GM06990 (cell line): ENCODE results near the gene CROCC.
A peak's percentile ranks its signal among the peaks of the same experiment; 100 is the strongest.

Experiments
- DNase-seq: peaks from one replicate; pipeline ENCODE4 v3.0.0-alpha.2; 2011; ENCODE audit not compliant: insufficient read length; ENCODE audit errors: extremely low read depth
- H3K27me3 ChIP-seq: replicated peaks from 2 replicates; pipeline ENCODE4 v1.6.0; 2011; ENCODE audit warnings: low read length; ENCODE audit not compliant: control insufficient read depth, insufficient read depth
- H3K36me3 ChIP-seq: 2 replicates; pipeline ENCODE4 v1.5.1; 2011; ENCODE audit warnings: low read length; ENCODE audit not compliant: control insufficient read depth, insufficient read depth
- H3K4me3 ChIP-seq: replicated peaks from 2 replicates; pipeline ENCODE4 v1.5.1; 2011; ENCODE audit warnings: low read depth, mild to moderate bottlenecking, control low read depth, low read length
- TF ChIP-seq, protein P1 (sequence below): IDR thresholded peaks from 2 replicates; pipeline ENCODE4 v1.5.1; 2011; ENCODE audit warnings: low read length, control low read depth, mild to moderate bottlenecking, inconsistent platforms; ENCODE audit not compliant: insufficient read depth, poor library complexity, severe bottlenecking

Gene CROCC

DNA sequence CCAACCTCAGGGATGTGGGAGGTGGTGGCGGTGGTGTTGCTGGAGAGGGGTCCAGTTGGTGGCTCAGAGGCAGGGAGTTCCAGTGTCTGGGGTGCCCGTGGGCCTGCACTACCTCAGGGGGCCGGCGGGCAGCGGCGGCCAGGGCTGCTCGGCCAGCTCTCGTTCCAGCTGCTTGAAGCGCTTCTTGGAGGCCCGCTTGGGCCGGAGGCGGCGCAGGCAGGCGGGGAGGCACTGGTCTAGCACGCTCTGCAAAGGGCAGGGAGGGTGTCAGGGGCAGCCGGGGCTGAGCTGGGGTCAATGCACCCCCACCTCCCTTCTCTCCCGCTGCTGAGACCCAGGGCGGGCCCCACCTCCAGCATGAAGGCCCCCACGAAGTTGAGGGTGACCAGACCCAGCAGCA, 64.4 kb downstream of the CROCC start:
- H3K36me3 ChIP-seq, result peaks cover 5% of the 10 kb centered on the region
- H3K4me3 ChIP-seq, result no peak overlapping the region
- TF ChIP-seq, protein P1, sequence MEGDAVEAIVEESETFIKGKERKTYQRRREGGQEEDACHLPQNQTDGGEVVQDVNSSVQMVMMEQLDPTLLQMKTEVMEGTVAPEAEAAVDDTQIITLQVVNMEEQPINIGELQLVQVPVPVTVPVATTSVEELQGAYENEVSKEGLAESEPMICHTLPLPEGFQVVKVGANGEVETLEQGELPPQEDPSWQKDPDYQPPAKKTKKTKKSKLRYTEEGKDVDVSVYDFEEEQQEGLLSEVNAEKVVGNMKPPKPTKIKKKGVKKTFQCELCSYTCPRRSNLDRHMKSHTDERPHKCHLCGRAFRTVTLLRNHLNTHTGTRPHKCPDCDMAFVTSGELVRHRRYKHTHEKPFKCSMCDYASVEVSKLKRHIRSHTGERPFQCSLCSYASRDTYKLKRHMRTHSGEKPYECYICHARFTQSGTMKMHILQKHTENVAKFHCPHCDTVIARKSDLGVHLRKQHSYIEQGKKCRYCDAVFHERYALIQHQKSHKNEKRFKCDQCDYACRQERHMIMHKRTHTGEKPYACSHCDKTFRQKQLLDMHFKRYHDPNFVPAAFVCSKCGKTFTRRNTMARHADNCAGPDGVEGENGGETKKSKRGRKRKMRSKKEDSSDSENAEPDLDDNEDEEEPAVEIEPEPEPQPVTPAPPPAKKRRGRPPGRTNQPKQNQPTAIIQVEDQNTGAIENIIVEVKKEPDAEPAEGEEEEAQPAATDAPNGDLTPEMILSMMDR, result no peak
- H3K27me3 ChIP-seq, result no peaks in the 10 kb centered on the region; the same call in 1 of the 2 replicates
- DNase-seq, result no peak

DNA sequence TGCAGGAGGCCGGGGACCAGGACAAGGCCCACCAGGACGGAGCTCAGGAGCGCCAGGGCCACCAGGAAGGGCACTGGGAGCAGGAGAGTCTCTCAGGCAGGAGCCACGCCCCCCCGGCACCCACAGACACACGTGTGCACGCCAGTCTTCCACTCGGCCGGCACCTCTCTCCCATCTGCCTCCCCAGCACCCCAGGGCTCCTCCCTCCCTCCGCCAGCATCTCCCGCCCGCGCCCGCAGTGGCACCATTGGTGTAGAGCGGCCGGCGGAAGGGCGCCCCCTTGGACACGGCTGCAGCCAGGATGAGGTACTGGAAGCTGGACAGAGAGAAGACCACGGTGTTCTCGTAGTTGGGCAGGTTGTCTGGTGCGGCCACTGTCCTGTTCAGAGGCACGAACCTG, 64.8 kb downstream of the CROCC start:
- Histone ChIP-seq H3K4me3 (no peak overlapping the region), H3K36me3 (peaks cover 5% of the 10 kb centered on the region), H3K27me3 (no peaks in the 10 kb centered on the region)
- no peak for DNase-seq
- TF ChIP-seq, protein P1, result no peak

DNA sequence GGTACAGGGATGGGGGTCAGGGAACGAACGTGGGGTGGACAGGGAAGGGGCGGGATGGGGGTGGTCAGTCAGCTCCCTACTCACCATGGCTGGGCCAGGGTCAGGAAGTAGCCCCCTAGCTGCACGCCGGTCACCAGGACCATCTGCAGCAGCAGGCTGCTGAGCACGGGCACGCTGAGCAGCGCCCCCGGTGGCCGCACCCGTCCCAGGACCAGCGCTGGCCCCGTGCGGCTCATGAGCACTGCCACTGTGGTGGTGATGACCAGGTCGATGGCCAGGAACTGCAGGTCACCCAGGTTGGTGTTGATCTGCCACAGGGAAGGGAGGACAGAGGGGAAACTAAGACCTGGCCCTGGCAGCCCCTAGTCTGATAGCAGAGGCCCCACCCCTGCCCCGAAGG, 65.2 kb downstream of the CROCC start:
- no peak overlapping the region for H3K4me3 ChIP-seq
- H3K27me3 ChIP-seq, result no peaks in the 10 kb centered on the region
- H3K36me3 ChIP-seq, result peaks cover 5% of the 10 kb centered on the region
- TF ChIP-seq, protein P1, result peak; percentile 45
- no peak for DNase-seq

DNA sequence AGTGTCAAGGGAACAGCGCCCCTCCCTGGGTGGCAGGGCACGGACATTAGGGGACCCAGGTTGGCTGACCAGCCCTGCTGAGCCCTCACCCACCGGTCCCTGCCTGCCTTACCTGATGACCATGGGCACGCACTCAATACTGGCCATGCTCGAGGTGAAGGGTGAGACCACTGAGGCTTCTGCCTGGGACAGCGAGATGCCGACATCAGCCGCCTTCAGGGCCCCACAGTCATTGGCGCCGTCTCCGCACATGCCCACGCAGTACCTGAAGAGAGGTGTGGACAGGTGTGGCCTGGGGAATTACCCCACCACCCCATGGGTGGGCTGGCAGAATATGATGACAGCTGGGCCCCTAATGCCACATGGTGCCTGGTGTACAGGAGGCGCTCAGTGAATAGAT, 66.5 kb downstream of the CROCC start:
- DNase-seq, result no peak
- TF ChIP-seq, protein P1, result no peak
- Histone ChIP-seq H3K4me3 (no peak overlapping the region), H3K36me3 (peaks cover 5% of the 10 kb centered on the region), H3K27me3 (no peaks in the 10 kb centered on the region)

DNA sequence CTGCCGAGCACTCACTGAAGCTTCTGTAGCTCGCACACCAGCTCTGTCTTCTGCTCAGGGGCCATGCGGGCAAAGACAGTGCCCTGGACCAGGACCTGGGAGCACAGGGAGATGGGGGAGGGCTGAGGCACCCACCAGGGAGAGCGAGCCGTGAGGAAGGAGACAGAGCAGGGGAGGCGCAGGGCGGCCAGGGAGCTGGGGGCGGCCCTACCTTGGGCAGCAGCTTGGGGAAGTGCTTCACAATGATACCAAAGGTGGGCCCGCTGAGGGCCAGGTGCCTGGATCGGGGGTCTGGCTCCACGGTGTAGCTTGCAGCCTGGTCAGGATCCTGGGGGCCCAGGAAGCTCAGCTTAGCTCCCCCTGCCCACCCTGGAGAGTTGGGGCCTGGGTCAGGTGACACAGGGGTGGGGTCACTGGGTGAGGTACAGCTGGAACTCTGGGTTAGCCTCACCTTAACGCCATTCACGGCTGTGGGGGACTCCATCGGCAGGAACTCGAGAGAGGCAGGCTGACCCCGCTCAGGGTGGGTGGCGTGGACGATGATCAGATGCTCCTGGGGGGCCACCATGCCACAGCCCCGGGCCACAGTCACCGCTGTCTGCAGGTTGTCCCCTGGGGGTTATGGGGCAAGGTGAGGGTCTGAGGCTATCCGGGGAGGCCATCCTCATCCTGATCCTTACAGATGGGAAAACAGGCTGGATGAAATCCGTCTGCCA, 68.1 kb downstream of the CROCC start:
- no peak overlapping the region for H3K4me3 ChIP-seq
- TF ChIP-seq, protein P1, result no peak
- no peak for DNase-seq
- peaks cover 5% of the 10 kb centered on the region for H3K36me3 ChIP-seq
- no peaks in the 10 kb centered on the region for H3K27me3 ChIP-seq

DNA sequence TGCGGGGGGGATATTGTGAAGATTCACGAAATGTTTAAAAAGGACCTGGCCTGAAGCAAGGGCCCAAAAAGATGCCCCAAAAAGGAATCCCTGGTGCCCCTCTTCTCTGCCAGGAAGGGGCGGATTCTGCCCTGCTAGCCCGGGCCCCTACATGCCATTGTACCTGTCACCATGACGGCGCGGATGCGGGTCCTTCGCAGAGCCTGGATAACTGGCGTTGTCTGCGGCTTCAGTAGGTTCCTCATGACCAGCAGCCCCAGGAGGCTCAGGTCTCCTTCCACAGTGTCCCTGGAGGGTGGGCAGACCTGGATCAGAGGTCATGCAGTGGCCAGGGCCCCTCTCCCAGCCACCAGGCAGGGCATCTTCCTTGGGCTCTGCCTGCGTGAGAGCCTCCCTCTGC, 69.8 kb downstream of the CROCC start:
- DNase-seq, result no peak
- Histone ChIP-seq H3K27me3 (no peaks in the 10 kb centered on the region), H3K4me3 (no peak overlapping the region), H3K36me3 (peaks cover 7% of the 10 kb centered on the region)
- TF ChIP-seq, protein P1, result no peak
